Activated B cell treated with CpG ODN at 0.5 μM for 24 hours (primary cell): Measurements from ENCODE around the gene GTF3C1. TPM values are rescaled to one million over a fixed set of nuclear protein-coding genes. Genes with fewer than 3 reads are reported as not detected.

Experiments
- ATAC-seq: fragments of 200-7000 bp; cut with Tn5 transposase; one replicate; pipeline ENCODE4 v1.10.0; 2021; ENCODE audit warnings: low read depth, mild to moderate bottlenecking, moderate library complexity
- CTCF ChIA-PET: fragments of 350-600 bp; sonication (Branson Sonifier 250); formaldehyde crosslinking; loops from one replicate; lab custom pipeline; 2021; ENCODE audit warnings: antibody characterized with exemption; lab: Charles Lee
- POLR2A ChIA-PET: fragments of 350-600 bp; sonication (Branson Sonifier 250); formaldehyde crosslinking; loops from one replicate; lab custom pipeline; 2021; ENCODE audit warnings: antibody characterized with exemption; lab: Charles Lee
- DNase-seq: peaks from one replicate; pipeline ENCODE4 v3.0.0; 2022
- H3K27ac Mint-ChIP-seq: one replicate; pipeline ENCODE4 v1.8.0; 2020; ENCODE audit warnings: mixed read lengths
- H3K27me3 Mint-ChIP-seq: one replicate; pipeline ENCODE4 v1.8.0; 2021; ENCODE audit warnings: mixed read lengths
- H3K36me3 Mint-ChIP-seq: one replicate; pipeline ENCODE4 v1.8.0; 2021; ENCODE audit warnings: low read depth, mixed read lengths
- H3K4me1 Mint-ChIP-seq: one replicate; pipeline ENCODE4 v1.8.0; 2021; ENCODE audit warnings: mixed read lengths
- H3K4me3 Mint-ChIP-seq: one replicate; pipeline ENCODE4 v1.8.0; 2020; ENCODE audit warnings: mild to moderate bottlenecking, mixed read lengths
- H3K9me3 Mint-ChIP-seq: one replicate; pipeline ENCODE4 v1.8.0; 2020; ENCODE audit warnings: mixed read lengths
- CTCF ChIP-seq: fragments of 200-600 bp; IDR thresholded peaks from one replicate; pipeline ENCODE4 v1.8.0; 2022; ENCODE audit warnings: antibody characterized with exemption, mild to moderate bottlenecking
- intact Hi-C: fragments of 100-400 bp; cut with micrococcal nuclease; formaldehyde crosslinking; loops from one replicate; pipeline ENCODE4 v1.15.1; 2024
- total RNA-seq: library from RNA; stranded (reverse); gene quantifications from 2 replicates; pipeline ENCODE4 v1.2.3, GENCODE V29; 2022

Gene GTF3C1
- total RNA-seq, 1 donor from 2014 or later = 52.3 TPM

DNA sequence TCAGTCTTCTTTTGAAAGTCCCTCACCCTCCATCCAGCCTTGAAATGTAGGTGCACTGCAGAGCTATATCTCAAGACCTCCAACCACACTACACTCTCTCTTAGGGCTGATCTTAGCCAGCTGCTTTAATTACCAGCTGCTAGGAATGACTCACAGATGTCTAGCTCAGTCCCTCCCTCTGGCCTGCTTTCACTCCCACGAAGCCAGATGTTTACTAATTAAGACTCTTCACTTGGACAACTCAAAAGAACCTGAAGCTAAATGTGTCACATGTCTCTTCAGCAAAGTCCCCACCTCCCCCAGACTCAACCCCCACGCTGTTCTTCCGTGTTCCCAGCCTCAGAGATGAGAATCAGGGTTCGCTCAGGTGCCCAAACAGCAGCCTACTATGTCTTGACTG lies 2.6 kb downstream of the GTF3C1 start:
- POLR2A ChIA-PET = no interaction called here
- no peaks in the 10 kb centered on the region for H3K9me3 Mint-ChIP-seq
- no peak for TF ChIP-seq CTCF
- no peak overlapping the region for H3K4me3 Mint-ChIP-seq
- ATAC-seq = no peak
- DNase-seq = no peak
- H3K4me1 Mint-ChIP-seq = peaks cover 34% of the 10 kb centered on the region
- H3K27me3 Mint-ChIP-seq = no peaks in the 10 kb centered on the region
- CTCF ChIA-PET = no interaction called here
- peaks cover 45% of the 10 kb centered on the region for H3K36me3 Mint-ChIP-seq
- intact Hi-C loops = no loop called here
- H3K27ac Mint-ChIP-seq = no peak overlapping the region

DNA sequence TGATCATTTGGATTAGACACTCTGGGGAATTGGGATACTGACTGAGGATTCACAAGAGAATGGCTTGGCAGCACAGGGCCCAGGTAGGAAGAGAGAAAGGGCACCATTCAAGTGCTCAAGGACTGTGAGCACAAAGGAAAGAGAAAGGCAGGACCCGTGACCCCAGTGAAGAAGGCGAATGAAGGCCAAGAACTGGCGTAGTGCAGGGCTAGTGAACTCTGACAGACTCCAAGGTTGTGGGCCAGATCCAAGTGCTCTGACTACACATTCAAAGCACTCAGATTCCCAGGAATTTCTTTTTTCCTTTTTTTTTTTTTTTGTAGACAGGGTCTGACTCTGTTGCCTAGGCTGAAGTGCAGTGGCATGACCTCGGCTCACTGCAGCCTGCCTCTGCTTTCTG lies 5.0 kb downstream of the GTF3C1 start:
- peaks cover 21% of the 10 kb centered on the region for H3K4me1 Mint-ChIP-seq
- CTCF ChIA-PET = no interaction called here
- intact Hi-C loops = no loop called here

DNA sequence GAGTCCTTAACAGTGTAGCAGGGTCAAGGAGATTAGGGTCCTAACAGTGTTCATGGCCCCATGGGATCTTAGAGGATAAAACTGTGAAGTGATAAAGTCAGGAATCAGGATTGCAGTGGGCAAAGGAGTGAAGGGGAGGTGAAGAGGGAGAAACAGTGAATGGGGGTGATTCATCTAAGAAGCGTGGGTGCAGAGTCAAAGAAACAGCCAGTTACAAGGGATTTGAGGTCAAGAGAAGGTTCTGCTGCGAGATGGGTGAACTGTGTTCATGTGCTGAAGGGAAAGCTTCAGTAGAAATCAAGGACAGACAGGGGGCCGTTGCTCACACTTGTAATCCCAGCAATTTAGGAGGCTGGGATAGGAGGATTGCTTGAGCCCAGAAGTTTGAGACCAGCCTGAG lies 5.9 kb downstream of the GTF3C1 start:
- Mint-ChIP-seq H3K27me3 (no peaks in the 10 kb centered on the region), H3K36me3 (peaks cover 67% of the 10 kb centered on the region), H3K9me3 (peaks cover 2% of the 10 kb centered on the region), H3K27ac (no peak overlapping the region), H3K4me1 (peaks cover 16% of the 10 kb centered on the region), H3K4me3 (no peak overlapping the region)
- intact Hi-C loops = no loop called here
- TF ChIP-seq CTCF = no peak
- ChIA-PET CTCF (no interaction called here), POLR2A (no interaction called here)
- no peak for ATAC-seq
- no peak for DNase-seq

More for the DNA sequence above, 5.0 kb downstream of the GTF3C1 start:
- ATAC-seq (no peak), DNase-seq (no peak)
- H3K36me3 Mint-ChIP-seq = peaks cover 63% of the 10 kb centered on the region
- no peaks in the 10 kb centered on the region for H3K9me3 Mint-ChIP-seq
- H3K27ac Mint-ChIP-seq = no peak overlapping the region
- TF ChIP-seq CTCF = no peak
- H3K27me3 Mint-ChIP-seq = no peaks in the 10 kb centered on the region
- POLR2A ChIA-PET = no interaction called here
- H3K4me3 Mint-ChIP-seq = no peak overlapping the region

- Mint-ChIP-seq H3K27ac (no peak overlapping the region), H3K4me3 (no peak overlapping the region), H3K27me3 (no peaks in the 10 kb centered on the region), H3K4me1 (no peaks in the 10 kb centered on the region), H3K9me3 (peaks cover 2% of the 10 kb centered on the region), H3K36me3 (peaks cover 87% of the 10 kb centered on the region)
- CTCF ChIA-PET = no interaction called here
- POLR2A ChIA-PET = no interaction called here
- no peak for ATAC-seq
- DNase-seq = no peak
- no peak for TF ChIP-seq CTCF
- intact Hi-C loops = no loop called here
These were observed 10.1 kb downstream of the GTF3C1 start for GRCh38 chr16:27539636-27540035.

DNA sequence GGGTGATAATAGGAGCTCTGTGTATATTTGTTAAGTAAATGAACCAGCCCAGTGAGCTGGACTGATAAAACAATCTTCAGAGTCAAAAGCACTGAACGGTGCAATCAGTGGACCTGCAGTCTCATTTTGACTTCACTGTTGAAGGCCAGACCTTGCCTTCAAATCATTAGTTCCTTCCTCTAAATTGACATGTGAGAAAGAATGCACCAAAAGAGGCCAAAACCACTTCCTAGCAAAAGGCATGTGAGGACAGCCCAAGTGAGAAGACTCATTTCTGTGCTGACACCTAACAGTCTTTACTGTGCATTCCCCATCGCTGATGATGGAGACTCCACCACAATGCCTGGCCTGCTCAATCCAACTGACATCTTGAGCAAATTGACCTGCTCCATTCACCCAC lies 10.6 kb downstream of the GTF3C1 start:
- Mint-ChIP-seq H3K27me3 (no peaks in the 10 kb centered on the region), H3K27ac (no peak overlapping the region), H3K4me1 (no peaks in the 10 kb centered on the region), H3K36me3 (peaks cover 87% of the 10 kb centered on the region), H3K9me3 (peaks cover 2% of the 10 kb centered on the region), H3K4me3 (no peak overlapping the region)
- no peak for TF ChIP-seq CTCF
- intact Hi-C loops = no loop called here
- POLR2A ChIA-PET = no interaction called here
- no peak for ATAC-seq
- CTCF ChIA-PET = no interaction called here
- DNase-seq = no peak
